ENCODE measurements around the gene GADD45A. TPM values are rescaled to one million over a fixed set of nuclear protein-coding genes. Genes with fewer than 3 reads are reported as not detected.

The GADD45A gene
- total RNA-seq, 1 experiment from 2014 or later, result 129 TPM

DNA sequence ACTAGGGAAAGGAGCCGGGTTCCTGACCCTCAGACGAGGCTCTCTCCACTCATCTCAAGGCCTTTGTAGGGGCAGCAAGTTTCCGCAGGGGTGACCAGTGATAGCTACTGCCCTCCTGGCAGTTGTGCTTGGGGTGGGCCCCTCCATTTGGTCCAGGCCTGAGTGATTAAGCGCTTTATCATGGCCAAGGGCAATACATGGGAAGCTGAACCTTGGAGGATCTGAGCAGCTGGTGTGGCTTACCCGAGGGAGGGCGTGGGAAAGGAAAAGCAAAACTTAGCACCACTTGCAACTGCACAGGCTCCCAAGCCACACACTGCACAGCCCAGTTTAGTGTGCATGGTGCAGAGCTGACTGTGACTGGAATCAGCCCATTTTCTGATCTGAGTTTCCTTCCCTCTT, 47.8 kb downstream of the GADD45A start:
- H3K4me2 ChIP-seq (ENCODE audit: low read length), result no peak overlapping the region
- ChIA-PET POLR2A (ENCODE audit: unreplicated experiment) (no interaction called here), CTCF (no interaction called here)
- BruUV-seq (replicated peaks), result no TSS peak
- no peak for ATAC-seq
- DNase-seq, result no peak
- H4K20me1 ChIP-seq (ENCODE audit: low read length), result no peaks in the 10 kb centered on the region
- H3F3A ChIP-seq (ENCODE audit: low read length, unreplicated experiment), result no peaks in the 10 kb centered on the region
- peaks cover 31% of the 10 kb centered on the region for H3K4me1 ChIP-seq (ENCODE audit: insufficient read depth, low read length)
- intact Hi-C loops (cut with micrococcal nuclease), result no loop called here
- no peak overlapping the region for H2AFZ ChIP-seq (ENCODE audit: low read length)
- H3K27me3 ChIP-seq (ENCODE audit: low read length), result no peaks in the 10 kb centered on the region
- H3K36me3 ChIP-seq (ENCODE audit: low read depth, low read length), result no peaks in the 10 kb centered on the region
- TF ChIP-seq EZH2phosphoT487 (IDR thresholded peaks at IDR 0.05; ENCODE audit: borderline replicate concordance, low read length) (no peak), EZH2 (IDR thresholded peaks at IDR 0.05; ENCODE audit: low read length, unreplicated experiment) (no peak)
- TF ChIP-seq, protein P1, sequence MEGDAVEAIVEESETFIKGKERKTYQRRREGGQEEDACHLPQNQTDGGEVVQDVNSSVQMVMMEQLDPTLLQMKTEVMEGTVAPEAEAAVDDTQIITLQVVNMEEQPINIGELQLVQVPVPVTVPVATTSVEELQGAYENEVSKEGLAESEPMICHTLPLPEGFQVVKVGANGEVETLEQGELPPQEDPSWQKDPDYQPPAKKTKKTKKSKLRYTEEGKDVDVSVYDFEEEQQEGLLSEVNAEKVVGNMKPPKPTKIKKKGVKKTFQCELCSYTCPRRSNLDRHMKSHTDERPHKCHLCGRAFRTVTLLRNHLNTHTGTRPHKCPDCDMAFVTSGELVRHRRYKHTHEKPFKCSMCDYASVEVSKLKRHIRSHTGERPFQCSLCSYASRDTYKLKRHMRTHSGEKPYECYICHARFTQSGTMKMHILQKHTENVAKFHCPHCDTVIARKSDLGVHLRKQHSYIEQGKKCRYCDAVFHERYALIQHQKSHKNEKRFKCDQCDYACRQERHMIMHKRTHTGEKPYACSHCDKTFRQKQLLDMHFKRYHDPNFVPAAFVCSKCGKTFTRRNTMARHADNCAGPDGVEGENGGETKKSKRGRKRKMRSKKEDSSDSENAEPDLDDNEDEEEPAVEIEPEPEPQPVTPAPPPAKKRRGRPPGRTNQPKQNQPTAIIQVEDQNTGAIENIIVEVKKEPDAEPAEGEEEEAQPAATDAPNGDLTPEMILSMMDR (conservative IDR thresholded peaks at IDR 0.05; ENCODE audit: low read depth, low read length), result no peak
- no peaks in the 10 kb centered on the region for H3K9me3 ChIP-seq (ENCODE audit: low read length)
- no peak overlapping the region for H3K27ac ChIP-seq (ENCODE audit: low read length)
- H3K9ac ChIP-seq (ENCODE audit: low read length), result no peak overlapping the region
- no peaks in the 10 kb centered on the region for H3K9me2 ChIP-seq (replicated peaks; ENCODE audit: low read length)
- H3K79me2 ChIP-seq (ENCODE audit: low read length), result peaks cover 14% of the 10 kb centered on the region
- H3K4me3 ChIP-seq (ENCODE audit: low read length), result no peak overlapping the region

DNA sequence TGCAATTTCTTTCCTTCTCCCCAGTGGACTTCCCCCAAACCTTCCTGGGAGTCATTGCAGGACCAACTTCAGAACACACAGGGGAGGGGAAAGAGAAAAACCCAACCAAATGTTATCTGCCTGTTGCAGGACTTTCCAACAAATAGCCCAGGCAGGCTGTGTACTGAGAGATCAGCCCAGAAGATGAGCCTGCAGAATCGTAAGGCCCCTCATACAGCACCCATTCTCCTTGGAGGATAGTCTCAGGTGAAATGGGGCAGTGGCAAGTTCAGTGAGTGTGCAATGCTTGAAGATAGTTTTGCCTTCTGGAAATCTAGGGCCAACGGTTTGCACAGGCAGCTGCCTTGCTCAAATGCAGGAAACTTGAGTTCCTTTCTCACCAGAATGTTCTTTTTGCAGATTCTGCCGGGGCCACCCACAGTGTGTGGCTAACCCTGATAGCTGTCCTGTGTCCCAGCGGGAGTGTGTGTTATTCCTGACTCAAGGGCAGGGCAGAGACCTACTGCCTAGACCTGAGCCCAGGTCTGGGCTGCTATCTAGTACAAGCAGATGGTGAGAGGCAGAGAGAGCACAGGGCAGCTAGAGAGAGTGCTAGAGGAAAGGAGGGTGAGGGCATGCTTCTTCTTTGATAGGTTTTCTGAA, 48.8 kb downstream of the GADD45A start:
- Histone ChIP-seq H2AFZ (ENCODE audit: low read length) (no peak overlapping the region), H3K36me3 (ENCODE audit: low read depth, low read length) (no peaks in the 10 kb centered on the region), H3K9me3 (ENCODE audit: low read length) (no peaks in the 10 kb centered on the region), H3K27me3 (ENCODE audit: low read length) (no peaks in the 10 kb centered on the region), H3K9ac (ENCODE audit: low read length) (no peak overlapping the region), H3K79me2 (ENCODE audit: low read length) (peaks cover 8% of the 10 kb centered on the region), H3K4me2 (ENCODE audit: low read length) (no peak overlapping the region), H3F3A (ENCODE audit: low read length, unreplicated experiment) (no peaks in the 10 kb centered on the region), H3K4me1 (ENCODE audit: insufficient read depth, low read length) (peaks cover 31% of the 10 kb centered on the region), H3K9me2 (replicated peaks; ENCODE audit: low read length) (no peaks in the 10 kb centered on the region), H3K27ac (ENCODE audit: low read length) (no peak overlapping the region), H4K20me1 (ENCODE audit: low read length) (no peaks in the 10 kb centered on the region), H3K4me3 (ENCODE audit: low read length) (no peak overlapping the region)
- BruUV-seq (replicated peaks), result no TSS peak
- CTCF ChIA-PET, result no interaction called here
- intact Hi-C loops (cut with micrococcal nuclease), result no loop called here
- ATAC-seq, result no peak
- POLR2A ChIA-PET (ENCODE audit: unreplicated experiment), result no interaction called here
- DNase-seq, result no peak
- TF ChIP-seq EZH2 (IDR thresholded peaks at IDR 0.05; ENCODE audit: low read length, unreplicated experiment), result no peak
- TF ChIP-seq, protein P1 (conservative IDR thresholded peaks at IDR 0.05; ENCODE audit: low read depth, low read length), result no peak
- TF ChIP-seq EZH2phosphoT487 (IDR thresholded peaks at IDR 0.05; ENCODE audit: borderline replicate concordance, low read length), result no peak

DNA sequence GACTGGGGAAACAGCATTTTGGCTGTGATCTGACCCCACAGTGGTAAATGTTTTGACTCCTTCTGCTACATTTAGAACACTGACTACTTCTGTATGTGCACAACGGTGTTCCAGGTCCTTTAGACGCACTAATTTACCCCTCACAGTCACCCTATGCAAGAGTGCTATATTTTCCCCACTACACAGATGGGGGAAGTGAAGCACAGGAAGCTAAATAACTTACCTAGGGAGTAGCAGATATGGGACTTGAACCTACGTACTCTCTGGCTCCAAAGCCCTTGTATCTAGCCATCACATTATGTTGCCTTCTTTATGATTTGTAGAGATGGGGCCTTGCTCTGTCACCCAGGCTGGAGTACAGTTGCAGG, 49.3 kb downstream of the GADD45A start:
- no peak overlapping the region for H3K9ac ChIP-seq (ENCODE audit: low read length)
- H3K79me2 ChIP-seq (ENCODE audit: low read length), result peaks cover 3% of the 10 kb centered on the region; the same call in 1 of the 2 replicates
- H3K9me2 ChIP-seq (replicated peaks; ENCODE audit: low read length), result no peaks in the 10 kb centered on the region
- no peak overlapping the region for H3K4me2 ChIP-seq (ENCODE audit: low read length)
- H3K27me3 ChIP-seq (ENCODE audit: low read length), result no peaks in the 10 kb centered on the region
- no TSS peak for BruUV-seq (replicated peaks)
- no peaks in the 10 kb centered on the region for H3F3A ChIP-seq (ENCODE audit: low read length, unreplicated experiment)
- H3K4me1 ChIP-seq (ENCODE audit: insufficient read depth, low read length), result peaks cover 29% of the 10 kb centered on the region
- H2AFZ ChIP-seq (ENCODE audit: low read length), result no peak overlapping the region
- ChIA-PET POLR2A (ENCODE audit: unreplicated experiment) (no interaction called here), CTCF (no interaction called here)
- H3K36me3 ChIP-seq (ENCODE audit: low read depth, low read length), result no peaks in the 10 kb centered on the region
- TF ChIP-seq, protein P1 (conservative IDR thresholded peaks at IDR 0.05; ENCODE audit: low read depth, low read length), result no peak
- TF ChIP-seq EZH2phosphoT487 (IDR thresholded peaks at IDR 0.05; ENCODE audit: borderline replicate concordance, low read length), result no peak
- no peak for TF ChIP-seq EZH2 (IDR thresholded peaks at IDR 0.05; ENCODE audit: low read length, unreplicated experiment)
- no peaks in the 10 kb centered on the region for H3K9me3 ChIP-seq (ENCODE audit: low read length)
- intact Hi-C loops (cut with micrococcal nuclease), result no loop called here
- ATAC-seq (no peak), DNase-seq (no peak)
- H3K27ac ChIP-seq (ENCODE audit: low read length), result no peak overlapping the region
- H3K4me3 ChIP-seq (ENCODE audit: low read length), result no peak overlapping the region
- no peaks in the 10 kb centered on the region for H4K20me1 ChIP-seq (ENCODE audit: low read length)

Measured in PC-3 (cell line).